ENCODE data around the gene INPP5D. TPM values are rescaled to one million over a fixed set of nuclear protein-coding genes. Genes with fewer than 3 reads are reported as not detected.

The INPP5D gene
- total and polyA plus RNA-seq, 3 donors from 2014 or later = 5.7 to 12.7 (median 11.2) TPM

DNA sequence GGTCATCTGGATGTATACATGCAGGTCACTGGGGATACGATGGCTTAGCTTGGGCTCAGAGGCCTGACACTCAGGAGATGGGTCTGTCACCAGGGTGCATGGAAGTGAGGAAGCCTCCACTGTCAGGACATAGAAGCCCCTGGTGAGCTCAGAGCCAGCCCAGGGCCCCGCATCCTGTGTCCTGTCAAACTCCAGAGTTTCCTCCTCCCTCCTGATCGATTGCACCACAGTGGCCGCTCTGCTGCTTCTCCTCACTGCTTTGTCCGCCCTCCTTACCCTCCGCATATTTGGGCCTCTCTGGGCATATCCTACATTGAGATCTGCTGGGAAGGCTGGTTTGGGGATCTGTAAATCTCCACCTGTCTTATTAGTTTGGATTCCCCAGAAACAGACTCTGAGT, 153.8 kb downstream of the INPP5D start:
- intact Hi-C loops (cut with DNase I; ENCODE audit: low total_unique reads) = no loop called here
- WGBS, 2 donors = 76 to 88% methylated on average over 6 of the region's 6 CpGs
- H3K36me3 ChIP-seq (ENCODE audit: low read depth, missing control alignments) = no peaks in the 10 kb centered on the region
- no peaks in the 10 kb centered on the region for H3K9me3 ChIP-seq
- DNase-seq = no peak
- peaks cover 16% of the 10 kb centered on the region for H3K4me1 ChIP-seq
- no peak for TF ChIP-seq POLR2A (IDR thresholded peaks at IDR 0.05)
- TF ChIP-seq, protein P1, sequence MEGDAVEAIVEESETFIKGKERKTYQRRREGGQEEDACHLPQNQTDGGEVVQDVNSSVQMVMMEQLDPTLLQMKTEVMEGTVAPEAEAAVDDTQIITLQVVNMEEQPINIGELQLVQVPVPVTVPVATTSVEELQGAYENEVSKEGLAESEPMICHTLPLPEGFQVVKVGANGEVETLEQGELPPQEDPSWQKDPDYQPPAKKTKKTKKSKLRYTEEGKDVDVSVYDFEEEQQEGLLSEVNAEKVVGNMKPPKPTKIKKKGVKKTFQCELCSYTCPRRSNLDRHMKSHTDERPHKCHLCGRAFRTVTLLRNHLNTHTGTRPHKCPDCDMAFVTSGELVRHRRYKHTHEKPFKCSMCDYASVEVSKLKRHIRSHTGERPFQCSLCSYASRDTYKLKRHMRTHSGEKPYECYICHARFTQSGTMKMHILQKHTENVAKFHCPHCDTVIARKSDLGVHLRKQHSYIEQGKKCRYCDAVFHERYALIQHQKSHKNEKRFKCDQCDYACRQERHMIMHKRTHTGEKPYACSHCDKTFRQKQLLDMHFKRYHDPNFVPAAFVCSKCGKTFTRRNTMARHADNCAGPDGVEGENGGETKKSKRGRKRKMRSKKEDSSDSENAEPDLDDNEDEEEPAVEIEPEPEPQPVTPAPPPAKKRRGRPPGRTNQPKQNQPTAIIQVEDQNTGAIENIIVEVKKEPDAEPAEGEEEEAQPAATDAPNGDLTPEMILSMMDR (IDR thresholded peaks at IDR 0.05) = no peak
- H3K4me3 ChIP-seq = no peak overlapping the region
- no peak overlapping the region for H3K27ac ChIP-seq
- no peaks in the 10 kb centered on the region for H3K27me3 ChIP-seq

DNA sequence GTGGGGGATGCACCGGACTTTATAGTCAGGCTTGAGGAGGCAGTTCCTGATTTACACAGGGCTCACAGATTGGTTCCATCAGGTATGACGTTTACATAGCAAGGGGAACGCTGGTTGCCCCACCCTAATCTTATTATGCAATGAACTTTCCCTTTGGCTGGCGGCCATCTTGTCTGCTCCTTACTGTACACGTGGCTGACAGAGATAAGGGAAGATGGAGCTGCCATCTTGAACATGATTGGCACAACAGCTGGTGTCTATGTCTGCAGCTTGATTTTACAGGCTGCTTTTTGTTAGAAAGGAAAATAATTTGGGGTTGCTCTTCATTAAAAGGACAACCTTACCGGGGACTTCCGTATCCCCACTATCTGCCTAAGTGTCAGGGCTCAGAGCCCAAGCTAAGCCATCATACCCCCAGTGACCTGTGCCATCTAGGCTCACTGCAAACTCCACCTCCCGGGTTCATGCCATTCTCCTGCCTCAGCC, 157.8 kb downstream of the INPP5D start:
- WGBS, 2 donors = 79 to 81% methylated on average over 8 of the region's 8 CpGs
- no peak for DNase-seq
- intact Hi-C loops (cut with DNase I; ENCODE audit: low total_unique reads) = no loop called here

DNA sequence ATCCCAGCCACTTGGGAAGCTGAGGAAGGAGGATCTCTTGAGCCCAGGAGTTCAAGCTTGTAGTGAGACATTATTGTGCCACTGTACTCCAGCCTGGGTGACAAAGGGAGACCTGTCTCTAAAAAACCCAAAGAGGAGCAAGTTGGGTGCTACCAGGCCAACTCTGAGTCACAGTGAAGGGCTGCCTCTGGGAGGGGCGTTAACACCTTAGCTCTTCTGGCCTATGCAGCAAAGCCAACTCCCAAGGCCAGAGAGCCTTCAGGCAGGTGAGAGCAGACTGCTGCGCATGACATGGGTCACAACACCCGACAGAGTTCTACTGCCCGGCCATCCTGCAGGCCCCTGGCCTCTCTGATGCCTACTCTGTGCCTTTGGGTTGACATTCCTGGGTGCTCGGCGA, 158.7 kb downstream of the INPP5D start:
- no peak overlapping the region for H3K27ac ChIP-seq
- no peak overlapping the region for H3K4me3 ChIP-seq
- TF ChIP-seq, protein P1 (IDR thresholded peaks at IDR 0.05) = no peak
- TF ChIP-seq POLR2A (IDR thresholded peaks at IDR 0.05) = no peak
- no peaks in the 10 kb centered on the region for H3K36me3 ChIP-seq (ENCODE audit: low read depth, missing control alignments)
- DNase-seq = no peak
- no peaks in the 10 kb centered on the region for H3K4me1 ChIP-seq
- H3K27me3 ChIP-seq = no peaks in the 10 kb centered on the region
- intact Hi-C loops (cut with DNase I; ENCODE audit: low total_unique reads) = no loop called here
- WGBS, 2 donors = 88 to 94% methylated on average over 4 to 6 of the region's 6 CpGs
- no peaks in the 10 kb centered on the region for H3K9me3 ChIP-seq

More for the DNA sequence above, 157.8 kb downstream of the INPP5D start:
- Histone ChIP-seq H3K27me3 (no peaks in the 10 kb centered on the region), H3K4me3 (no peak overlapping the region), H3K9me3 (no peaks in the 10 kb centered on the region), H3K4me1 (no peaks in the 10 kb centered on the region), H3K27ac (no peak overlapping the region), H3K36me3 (ENCODE audit: low read depth, missing control alignments) (no peaks in the 10 kb centered on the region)
- TF ChIP-seq POLR2A (IDR thresholded peaks at IDR 0.05) = no peak
- TF ChIP-seq, protein P1 (IDR thresholded peaks at IDR 0.05) = no peak

DNA sequence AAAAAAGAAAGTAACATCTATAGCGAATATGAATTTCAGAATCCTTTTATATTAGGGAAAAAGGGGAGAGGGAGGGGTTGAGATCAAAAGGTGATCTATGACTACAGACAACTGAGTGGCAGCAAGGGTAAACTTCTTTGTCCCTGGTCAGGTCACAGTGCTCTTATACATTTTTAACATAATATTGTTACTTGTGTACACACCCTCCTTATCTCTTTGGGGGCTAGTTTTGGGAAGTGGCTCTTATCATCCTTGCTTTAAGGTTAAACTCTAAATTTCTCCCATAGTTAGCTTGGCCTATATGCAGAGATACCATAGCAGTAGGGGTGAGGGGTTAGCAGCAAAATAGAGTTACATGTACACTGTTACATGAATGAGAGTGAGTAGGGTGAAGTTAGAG, 159.7 kb downstream of the INPP5D start:
- Histone ChIP-seq H3K9me3 (no peaks in the 10 kb centered on the region), H3K4me1 (no peaks in the 10 kb centered on the region), H3K4me3 (no peak overlapping the region), H3K27ac (no peak overlapping the region), H3K27me3 (no peaks in the 10 kb centered on the region), H3K36me3 (ENCODE audit: low read depth, missing control alignments) (no peaks in the 10 kb centered on the region)
- DNase-seq = no peak
- intact Hi-C loops (cut with DNase I; ENCODE audit: low total_unique reads) = no loop called here
- WGBS, 2 donors = 95 to 97% methylated on average over 1 of the region's 1 CpG
- TF ChIP-seq POLR2A (IDR thresholded peaks at IDR 0.05) = no peak
- TF ChIP-seq, protein P1 (IDR thresholded peaks at IDR 0.05) = no peak

DNA sequence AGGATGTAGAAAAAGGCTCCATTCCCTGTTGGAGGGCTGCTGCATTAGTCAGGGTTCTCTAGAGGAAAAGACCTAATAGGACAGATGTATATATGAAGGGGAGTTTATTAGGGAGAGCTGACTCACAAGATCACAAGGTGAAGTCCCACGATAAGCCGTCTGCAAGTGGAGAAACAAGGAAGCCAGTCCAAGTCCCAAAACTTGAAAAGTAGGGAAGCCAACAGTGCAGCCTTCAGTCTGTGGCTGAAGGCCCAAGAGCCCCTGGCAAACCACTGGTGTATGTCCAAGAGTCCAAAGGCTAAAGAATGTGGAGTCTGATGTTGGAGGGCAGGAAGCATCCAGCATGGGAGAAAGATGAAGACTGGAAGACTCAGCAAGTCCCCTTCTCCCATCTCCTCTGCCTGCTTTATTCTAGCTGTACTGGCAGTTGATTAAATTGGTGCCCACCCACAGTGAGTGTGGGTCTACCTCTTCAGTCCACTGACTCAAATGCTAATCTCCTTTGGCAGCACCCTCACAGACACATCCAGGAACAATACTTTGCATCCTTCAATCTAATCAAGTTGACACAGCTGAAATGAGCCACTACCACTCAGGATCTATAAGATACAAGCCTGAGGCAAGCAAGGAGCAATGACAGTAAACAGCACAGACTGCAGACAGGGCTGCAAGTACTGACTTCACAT, 161.4 kb downstream of the INPP5D start:
- no peaks in the 10 kb centered on the region for H3K27me3 ChIP-seq
- WGBS, 2 donors = 63 to 65% methylated on average over 2 of the region's 2 CpGs
- intact Hi-C loops (cut with DNase I; ENCODE audit: low total_unique reads) = no loop called here
- H3K9me3 ChIP-seq = no peaks in the 10 kb centered on the region
- no peaks in the 10 kb centered on the region for H3K4me1 ChIP-seq
- H3K27ac ChIP-seq = no peak overlapping the region
- no peak for TF ChIP-seq POLR2A (IDR thresholded peaks at IDR 0.05)
- TF ChIP-seq, protein P1 (IDR thresholded peaks at IDR 0.05) = no peak
- H3K4me3 ChIP-seq = no peak overlapping the region
- DNase-seq = no peak
- H3K36me3 ChIP-seq (ENCODE audit: low read depth, missing control alignments) = no peaks in the 10 kb centered on the region

Data from testis (tissue), 3 donors.